NCI-H146 treated with DMSO at 0.1 percent for 48 hours (cell line): ENCODE results near the gene SDE2.
"Not testable (repeated sequence)": the region's sequence is repeated elsewhere in the genome, so short reads cannot be mapped to it uniquely, and the experiment has no call there.

Source experiments
- DNase-seq: peaks from one replicate; lab custom pipeline; 2025; ENCODE audit not compliant: unreplicated experiment; lab: John Stamatoyannopoulos, UW

Gene SDE2

DNA sequence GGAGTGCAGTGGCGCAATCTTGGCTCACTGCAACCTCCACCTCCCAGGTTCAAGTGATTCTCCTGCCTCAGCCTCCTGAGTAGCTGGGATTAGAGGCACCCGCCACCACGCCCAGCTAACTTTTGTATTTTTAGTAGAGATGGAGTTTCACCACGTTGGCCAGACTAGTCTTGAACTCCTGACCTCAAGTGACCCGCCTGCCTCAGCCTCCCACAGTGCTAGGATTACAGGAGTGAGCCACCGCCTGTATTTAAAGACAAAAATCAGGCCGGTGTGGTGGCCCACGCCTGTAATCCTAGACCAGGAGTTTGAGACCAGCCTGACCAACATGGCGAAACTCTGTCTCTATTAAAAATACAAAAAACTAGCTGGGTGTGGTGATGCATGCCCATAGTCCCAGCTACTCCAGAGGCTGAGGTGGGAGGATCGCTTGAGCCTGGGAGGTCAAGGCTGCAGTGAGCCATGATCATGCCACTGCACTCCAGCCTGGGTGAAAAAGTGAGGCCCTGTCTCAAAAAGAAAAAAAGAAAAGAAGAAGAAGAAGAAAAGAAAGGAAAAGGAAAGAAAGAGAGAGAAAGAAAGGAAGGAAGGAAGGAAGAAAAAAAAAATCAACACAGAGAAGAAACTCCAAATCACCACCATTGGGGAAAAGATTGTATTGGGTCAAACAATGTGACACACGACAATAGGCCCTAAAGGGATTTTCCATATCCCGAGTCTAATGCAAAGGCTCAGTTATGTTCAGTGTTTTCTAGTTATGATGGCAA is 8.2 kb upstream of the SDE2 start:
- not testable (repeated sequence) for DNase-seq

DNA sequence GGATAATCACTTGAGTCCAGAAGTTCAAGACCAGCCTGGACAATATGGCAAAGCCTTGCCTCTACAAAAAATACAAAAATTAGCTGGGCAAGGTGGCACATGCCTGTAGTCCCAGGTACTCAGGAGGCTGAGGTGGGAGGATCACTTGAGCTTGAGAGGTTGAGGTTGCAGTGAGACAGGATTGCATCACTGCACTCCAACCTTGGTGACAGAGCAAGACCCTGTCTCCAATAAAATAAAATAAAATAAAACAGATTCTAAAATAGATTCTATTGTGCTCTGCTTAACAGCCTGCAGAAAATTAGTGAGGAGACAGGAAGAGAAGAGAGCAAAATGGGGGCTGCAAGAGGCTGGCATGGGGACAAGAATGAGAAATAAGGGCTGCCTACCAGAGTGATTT is 7.5 kb upstream of the SDE2 start:
- no peak for DNase-seq

GRCh38 chr1:226004396-226004795 is 5.3 kb upstream of the SDE2 start:
- no peak for DNase-seq

DNA sequence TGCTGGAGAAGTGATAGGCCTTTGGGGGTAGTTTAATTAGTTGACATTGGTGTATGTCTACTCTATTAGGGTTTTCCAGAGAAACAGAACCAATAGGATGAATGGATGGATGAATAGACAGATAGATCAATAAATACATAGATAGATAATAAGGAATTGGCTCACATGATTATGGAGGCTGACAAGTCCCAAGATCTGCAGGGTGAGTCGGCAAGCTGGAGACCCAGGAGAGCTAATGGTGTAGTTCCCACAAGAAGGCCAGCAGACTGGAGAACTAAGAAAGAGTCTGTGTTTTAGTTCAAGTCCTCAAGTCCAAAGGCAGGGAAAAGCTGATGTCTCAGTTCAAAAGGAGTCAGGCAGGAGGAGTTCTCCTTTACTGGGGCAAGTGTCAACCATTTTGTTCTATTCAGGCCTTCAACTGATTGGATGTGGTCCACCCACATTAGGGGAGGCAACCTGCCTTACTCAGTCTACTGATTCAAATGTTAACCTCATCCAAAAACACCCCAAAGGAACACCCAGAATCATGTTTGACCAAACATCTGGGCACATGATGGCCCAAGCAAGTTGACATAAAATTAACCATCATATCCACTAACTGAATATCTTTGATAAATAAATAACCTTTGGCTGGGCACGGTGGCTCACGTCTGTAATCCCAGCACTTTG is 4.5 kb upstream of the SDE2 start:
- DNase-seq: no peak

GRCh38 chr1:226002667-226003501 is 3.7 kb upstream of the SDE2 start:
- peak; percentile 94 for DNase-seq

GRCh38 chr1:226001963-226002666 is 3.0 kb upstream of the SDE2 start:
- DNase-seq: peak; percentile 85

DNA sequence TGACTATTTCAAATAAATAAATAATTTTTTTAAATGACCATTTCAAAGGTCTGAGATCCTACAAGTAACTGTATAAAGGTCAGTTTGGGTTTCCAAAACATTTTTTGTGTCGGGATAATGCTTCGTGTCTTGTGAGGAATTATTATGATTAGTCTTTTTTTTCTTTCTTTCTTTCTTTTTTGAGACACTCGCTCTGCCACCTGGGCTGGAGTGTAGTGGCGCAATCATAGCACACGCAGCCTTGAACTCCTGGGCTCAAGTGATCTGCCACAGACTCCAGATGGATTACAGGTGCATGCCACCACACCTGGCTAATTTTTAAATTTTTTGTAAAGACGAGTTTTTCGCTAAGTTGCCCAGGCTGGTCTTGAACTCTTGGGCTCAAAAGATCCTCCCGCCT is 1.9 kb upstream of the SDE2 start:
- no peak for DNase-seq

GRCh38 chr1:226000493-226001081 is 1.4 kb upstream of the SDE2 start:
- DNase-seq: not testable (repeated sequence)

GRCh38 chr1:225999912-226000337 is 782 bp upstream of the SDE2 start:
- DNase-seq: peak; percentile 8

DNA sequence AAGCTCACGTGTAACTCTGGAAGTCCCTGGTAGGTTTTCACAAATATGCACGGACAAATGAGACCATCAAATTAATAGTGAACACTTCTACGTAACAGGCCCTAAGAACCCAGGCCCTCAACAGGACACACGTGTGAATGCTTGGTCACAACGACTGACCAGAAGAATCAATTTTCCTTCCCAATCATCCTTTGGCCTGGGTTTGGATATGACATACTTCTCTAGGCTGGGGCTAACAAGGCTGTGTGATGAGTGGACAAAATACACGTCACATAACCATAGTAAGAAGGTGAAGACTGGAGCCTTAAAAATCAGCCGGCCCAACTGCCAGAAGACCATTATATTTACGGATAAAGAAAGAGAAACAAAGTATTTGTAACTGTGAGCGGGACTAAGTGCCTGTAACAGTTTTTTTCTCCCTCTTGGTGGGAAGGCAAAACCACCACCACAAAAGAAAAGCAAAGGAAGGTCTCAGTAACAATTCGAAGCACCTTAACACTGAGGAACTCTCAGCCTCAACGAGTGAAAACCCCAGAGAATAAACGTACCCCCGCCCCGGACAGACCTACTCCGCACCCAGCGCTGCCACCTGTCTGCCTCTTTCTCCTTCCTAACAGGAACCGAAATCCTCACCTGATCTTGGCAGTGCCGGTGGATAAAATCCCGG is 450 bp downstream of the SDE2 start:
- DNase-seq: no peak

DNA sequence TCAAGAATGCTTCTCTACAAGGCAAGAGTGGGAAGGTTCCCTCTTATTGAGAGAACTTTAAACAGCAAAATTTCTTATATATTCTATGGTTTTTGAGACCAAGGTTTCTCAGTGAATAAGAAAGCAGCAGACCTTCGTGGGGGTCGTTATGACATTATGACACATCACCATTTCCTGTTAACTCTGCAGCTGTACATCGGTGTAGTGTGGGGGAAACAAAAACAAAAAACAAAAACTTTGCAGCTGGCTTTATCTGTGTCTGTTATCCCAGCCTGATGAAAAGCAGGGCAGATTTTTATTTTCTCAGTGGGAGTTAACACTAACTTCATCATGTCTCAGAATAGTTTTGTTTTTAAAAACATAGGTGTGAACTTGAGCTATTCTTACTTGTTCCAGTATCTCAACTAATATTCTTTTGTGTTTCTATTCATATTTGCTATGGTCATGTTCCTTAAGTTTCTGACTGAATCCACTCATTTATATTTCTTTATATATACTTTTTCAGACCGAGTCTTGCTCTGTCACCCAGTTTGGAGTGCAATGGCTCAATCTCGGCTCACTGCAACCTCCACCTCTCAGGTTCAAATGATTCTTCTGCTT is 2.1 kb downstream of the SDE2 start:
- no peak for DNase-seq

- DNase-seq: no peak
Observed at GRCh38 chr1:225995919-225996864, 3.0 kb downstream of the SDE2 start.

- DNase-seq: no peak
Observed at GRCh38 chr1:225990705-225991464, 8.3 kb downstream of the SDE2 start.

- DNase-seq: peak; percentile 8
Observed at GRCh38 chr1:225987491-225988316, 11.4 kb downstream of the SDE2 start.

- no peak for DNase-seq
Observed at GRCh38 chr1:225981714-225982113, 17.4 kb downstream of the SDE2 start.

DNA sequence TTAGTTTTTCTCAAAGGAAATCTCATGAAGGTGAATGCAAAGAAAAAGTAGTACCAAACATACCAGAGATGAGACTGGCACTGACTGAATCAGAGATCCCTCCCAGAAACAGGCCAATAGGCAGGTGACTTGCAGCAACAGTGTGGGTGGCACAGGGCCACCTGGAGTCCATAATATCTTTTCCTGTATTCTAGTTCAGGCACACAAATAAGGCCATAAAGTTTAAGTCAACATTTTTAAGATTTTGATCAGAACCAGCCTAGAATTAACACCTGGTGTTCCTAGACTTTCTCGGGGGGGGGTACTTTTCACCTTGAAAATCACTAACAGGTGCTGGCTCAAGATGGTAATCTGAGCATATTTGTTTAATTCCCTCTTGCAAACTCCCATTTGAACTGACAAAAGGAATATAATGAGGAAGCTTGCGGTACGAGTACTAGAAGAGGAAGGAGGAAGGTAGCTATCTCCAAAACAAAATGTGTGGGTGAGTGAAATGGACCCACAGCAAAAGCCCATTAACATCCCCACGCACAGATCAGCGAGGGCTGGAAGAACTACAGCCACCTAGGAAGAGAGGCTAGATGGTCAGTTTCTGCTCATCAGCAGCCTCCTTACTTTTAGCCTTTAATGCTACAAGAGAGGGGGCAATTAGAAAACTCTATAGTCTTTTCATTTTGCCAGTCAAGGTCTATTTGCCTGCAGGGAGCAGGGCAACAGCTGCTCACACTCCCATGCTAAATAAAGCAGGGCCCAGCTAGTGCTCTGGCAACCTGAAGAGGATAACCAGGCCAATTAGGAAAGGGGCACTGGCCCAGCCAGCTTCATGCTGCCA is 18.9 kb downstream of the SDE2 start:
- DNase-seq: peak; percentile 66
